Dedifferentiated amniotic fluid mesenchymal stem cell (primary cell): ENCODE data around the gene OR2T35.

ENCODE experiments used
- DNase-seq: peaks from one replicate; pipeline ENCODE4 v3.0.0-alpha.2; 2016; ENCODE audit errors: extremely low spot score

The OR2T35 gene

DNA sequence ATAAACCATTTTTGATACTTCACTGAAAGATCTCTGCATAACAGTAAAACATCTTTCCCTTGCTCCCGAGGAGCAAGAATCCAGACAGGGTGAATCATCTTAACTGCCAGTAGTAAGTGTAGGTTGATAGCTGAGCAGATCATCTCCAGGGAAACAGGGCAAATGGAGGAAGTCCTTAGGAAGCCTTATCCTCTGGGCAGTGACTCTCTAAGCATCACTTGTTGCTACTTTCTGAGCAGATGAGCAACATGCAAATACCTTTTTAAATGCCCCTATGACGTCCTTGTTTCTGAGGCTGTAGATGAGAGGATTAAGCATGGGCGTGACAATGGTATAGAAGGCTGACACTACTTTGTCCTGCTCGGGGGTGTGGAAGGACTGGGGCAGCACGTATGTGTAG, 19.1 kb downstream of the OR2T35 start:
- DNase-seq = peak; percentile 4

DNA sequence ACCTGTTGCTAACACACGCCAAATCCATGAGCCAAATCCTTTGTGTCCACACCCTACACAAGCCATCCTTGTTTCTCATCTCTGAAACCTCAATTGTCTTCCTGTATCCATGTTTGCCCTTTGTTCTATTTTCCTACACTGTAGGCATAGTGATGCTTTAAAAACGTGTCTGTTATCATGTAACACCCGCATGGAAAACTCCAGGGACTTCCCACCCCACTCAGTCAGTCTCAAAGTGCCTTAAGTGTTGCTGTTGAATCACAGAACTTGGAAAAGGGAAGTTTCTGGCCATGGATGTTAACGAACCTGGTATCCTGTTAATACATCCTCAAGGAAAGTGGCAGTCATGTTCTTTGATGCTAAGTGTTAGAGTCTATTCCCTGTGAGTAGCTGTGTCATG, 19.9 kb downstream of the OR2T35 start:
- no peak for DNase-seq

DNA sequence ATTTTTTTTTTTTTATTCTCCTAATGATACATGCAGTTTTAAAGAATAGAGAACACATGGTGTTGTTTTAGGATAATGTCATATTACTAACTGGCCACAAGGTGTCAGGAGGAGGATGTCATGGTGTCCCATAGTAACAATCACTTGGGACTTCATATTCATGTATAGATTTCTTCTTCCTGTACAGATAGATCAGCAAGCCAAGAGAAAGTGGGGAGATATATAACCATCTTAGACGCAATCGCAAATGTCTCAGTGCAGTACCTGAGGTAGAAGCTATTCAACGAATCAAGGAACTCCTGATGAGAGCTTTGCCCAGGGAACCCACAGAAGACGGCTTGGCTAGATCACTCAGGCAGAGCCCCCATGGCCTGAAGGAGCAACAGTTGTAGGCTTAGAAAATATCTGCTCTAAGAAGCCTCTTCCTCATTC, 22.5 kb downstream of the OR2T35 start:
- no peak for DNase-seq

DNA sequence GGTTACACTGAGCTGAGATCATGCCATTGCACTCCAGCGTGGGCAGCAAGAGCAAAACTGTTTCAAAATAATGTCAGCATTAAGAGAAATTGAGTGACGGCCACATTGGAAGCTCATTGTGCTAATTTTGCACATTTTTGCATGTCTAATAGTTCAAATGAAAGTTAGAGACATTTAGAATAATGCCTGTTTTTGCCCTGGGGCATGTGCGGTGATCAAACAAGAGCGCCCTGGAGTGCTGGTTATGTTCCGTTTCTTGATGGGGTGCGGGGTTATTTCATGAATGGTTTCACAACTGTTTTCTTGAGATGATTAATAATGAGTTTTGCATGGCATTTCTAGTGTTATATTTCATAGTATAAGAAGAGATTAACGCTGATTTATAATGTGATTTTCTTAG, 23.3 kb downstream of the OR2T35 start:
- DNase-seq = no peak

DNA sequence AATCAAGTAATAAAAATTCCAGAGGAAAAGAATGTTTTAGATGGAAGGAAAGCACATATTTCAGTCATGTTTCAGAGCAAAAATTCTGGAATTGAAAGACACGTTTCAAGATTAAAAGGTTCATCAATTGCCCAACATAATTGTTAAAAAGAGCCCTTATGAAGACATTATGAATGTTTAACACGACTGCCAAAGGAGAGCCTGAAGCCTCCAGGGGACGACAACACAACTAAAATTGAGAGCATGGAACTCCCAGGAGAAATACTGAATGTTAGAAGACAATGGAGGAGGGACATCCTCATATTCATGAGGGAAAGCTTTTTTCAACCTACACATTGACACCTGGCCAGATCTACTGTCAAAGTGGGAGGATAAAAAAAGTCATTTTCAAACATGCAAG, 26.2 kb downstream of the OR2T35 start:
- peak; percentile 34 for DNase-seq

DNA sequence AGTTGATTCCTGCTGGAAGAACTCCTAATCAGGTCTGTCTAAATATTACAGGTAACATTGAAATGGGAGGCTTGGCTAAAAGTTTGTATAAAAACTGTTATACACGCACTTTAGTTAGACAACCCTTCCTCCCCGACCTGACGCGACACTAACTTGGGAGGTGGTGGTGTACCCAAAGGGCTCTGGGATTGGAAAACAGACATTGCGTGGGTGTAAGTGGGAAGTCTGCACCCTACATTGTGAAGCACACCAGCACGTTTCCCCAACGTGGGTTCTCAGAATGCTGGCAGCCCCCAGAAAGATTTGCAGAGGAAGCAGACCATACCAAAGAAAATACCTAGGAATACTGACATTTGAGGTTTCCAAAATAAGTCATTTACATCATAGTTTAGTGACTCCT, 27.0 kb downstream of the OR2T35 start:
- no peak for DNase-seq

DNA sequence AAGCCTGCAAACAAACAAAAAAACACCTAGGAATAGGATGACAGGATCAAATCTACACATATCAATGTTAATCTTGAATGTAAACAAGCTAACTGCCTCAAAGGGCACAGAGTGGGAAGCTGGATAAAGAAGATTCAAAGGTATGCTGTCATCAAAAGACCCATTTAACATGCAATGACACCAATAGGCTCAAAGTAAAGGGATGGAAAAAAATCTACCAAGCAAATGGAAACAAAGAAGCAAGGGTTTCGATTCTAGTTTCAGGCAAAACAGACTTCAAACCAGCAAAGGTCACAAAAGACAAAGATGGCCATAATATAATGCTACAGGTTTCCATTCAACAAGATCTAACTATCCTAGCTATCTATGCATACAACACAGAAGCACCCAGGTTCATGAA, 31.3 kb downstream of the OR2T35 start:
- no peak for DNase-seq

DNA sequence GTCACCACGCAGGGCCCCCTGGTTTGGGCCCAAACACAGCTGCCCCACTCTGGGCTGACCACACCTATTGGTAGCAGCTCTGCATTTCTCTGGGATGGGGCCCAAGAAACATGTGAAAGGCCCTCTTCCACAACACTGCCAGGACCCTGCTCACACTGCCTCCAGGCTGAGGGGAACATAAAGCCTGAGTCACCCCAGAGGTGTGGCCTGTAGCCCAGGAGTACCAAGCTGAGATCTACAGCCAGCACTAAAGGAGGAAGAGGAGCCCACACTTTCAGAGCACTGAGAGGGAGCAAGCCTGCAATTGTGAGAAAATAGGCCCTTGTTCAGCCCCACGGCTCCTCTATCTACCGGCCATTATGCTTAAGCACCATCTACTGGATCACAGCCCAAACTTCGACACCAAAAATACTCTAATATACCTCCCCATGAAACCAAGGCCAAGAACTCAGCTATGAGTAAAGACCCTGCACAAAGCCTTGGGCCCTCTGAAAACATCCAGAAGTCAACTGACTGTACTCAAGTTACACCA, 33.1 kb downstream of the OR2T35 start:
- DNase-seq = no peak

DNA sequence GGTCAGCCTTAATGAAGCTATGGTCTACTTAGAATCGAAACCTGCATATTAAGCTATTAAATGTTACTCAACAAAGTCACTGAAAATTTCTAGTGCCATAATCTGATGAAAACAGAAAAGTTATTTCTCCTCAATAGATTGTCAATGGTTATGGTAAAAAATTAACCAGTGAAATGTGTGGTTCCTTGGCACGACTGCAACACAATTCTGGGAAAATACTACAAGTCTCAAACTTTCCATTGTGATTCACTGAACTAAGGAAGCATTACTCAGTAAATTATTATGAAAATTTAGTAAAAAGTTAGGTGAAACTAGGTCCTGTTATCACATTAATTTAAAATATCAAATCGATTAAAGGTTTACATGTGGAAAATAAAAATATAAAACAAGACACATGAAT, 34.8 kb downstream of the OR2T35 start:
- DNase-seq = no peak

DNA sequence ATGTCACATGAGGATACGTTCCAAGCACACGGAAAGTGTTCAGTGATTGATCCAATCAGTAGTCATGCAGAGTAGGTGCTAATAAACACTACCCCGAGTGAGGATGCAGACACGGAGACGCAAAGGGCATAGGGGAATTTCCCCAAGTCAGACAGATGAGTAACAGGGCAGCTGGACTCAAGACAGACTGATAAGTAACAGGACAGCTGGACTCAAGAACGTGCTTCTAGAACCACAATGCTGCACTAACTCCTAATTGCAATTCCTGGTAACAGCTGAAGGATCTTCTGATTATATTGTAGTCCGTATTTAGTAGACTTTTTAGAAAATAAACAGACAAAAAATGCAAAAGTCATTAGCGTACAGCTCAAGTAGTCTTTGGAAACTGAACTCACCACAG, 45.7 kb downstream of the OR2T35 start:
- DNase-seq = no peak

DNA sequence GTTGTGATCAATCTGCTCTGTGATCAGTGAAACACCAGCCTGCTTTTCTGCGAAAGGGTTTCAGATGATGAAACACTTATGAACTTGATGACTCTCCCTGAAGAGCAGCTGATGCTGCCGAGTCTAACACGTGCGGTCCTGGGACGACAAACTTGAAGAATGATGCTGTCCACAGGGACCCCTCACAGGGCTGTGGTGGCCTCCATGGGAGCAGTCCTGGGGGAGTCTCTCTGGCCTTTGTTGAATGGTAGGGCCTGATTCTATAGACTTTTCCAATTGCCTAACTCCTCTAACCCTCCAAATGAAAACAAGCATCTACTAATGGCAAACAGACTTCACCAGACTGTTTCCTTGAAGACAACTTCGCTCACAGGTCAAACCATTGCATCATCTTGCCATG, 47.5 kb downstream of the OR2T35 start, which contains the start of gene OR2T10:
TSS of gene OR2T10 (minus strand) at position 112 of the 400 bp plus-strand sequence. CDS start 3,932 bp downstream, outside the sequence.
- no peak for DNase-seq

DNA sequence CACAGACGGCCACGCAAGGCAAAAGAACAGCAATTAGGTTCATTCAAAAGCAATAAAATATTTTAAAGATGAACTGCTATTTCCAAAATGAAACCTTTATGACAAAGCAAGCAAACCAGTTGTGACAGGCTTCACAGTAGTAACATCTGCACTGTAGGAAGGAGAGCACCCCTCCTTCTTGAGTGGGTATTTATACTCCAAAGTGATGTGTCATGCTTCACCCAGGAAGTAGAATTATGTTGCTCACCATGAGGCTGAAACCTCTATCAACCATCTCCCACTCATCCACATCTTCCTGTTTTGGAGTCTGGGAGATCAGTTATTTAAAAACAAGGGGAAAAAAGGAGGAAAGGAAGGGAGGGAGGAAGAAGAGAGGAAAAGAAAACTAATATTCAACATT, 48.5 kb downstream of the OR2T35 start:
- no peak for DNase-seq

DNA sequence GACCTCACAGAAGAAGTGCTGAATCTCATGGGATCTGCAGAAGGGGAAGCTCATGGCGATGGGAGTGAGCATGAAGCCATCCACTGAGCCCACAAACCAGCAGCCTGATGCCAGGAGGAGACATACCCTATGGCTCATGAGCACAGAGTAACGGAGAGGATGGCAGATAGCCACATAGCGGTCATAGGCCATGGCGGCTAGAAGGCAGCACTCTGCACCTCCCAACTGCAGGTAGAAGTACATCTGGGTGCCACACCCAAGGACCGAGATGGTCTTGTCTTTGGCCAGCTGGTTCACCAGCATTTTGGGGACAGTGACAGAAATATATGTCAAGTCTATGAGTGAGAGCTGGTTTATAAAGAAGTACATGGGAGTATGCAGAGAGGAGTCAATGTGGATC, 51.9 kb downstream of the OR2T35 start:
- no peak for DNase-seq

DNA sequence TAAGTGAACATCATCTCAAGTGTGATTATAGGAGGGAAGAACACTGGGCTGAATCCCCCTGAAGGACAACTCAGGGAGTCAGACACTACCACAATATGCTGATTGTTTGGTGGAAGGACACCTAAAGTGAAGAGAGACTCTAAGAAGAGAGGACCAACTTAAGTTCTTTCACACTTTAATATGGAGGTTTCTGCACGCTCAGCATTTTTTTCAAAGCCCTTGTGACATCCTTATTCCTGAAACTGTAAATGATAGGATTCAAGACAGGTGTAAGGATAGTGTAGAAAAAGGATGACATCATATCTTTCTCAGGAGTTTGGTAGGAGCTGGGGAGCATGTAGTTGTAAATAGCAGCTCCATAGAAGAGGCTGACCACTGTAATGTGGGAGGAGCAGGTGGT, 52.4 kb downstream of the OR2T35 start:
- DNase-seq = no peak

DNA sequence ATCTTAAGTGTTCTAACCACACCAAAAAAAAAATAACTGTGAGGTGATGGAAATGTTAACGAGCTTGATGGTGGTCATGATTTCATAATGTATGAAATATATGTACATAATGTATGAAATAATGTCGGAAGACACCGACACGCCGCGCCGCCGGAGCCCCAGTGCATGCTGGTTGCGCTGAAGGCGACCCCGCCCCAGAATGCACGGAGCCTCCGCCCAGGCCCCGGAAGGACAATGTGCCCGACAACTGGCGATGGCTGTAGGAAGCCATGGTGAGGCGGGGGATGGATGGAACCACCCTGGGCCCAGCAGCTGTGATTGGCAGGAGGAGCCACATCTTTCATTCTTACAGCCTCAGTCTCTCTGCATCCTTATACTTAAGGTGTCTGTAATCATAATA, 55.0 kb downstream of the OR2T35 start:
- DNase-seq = no peak

DNA sequence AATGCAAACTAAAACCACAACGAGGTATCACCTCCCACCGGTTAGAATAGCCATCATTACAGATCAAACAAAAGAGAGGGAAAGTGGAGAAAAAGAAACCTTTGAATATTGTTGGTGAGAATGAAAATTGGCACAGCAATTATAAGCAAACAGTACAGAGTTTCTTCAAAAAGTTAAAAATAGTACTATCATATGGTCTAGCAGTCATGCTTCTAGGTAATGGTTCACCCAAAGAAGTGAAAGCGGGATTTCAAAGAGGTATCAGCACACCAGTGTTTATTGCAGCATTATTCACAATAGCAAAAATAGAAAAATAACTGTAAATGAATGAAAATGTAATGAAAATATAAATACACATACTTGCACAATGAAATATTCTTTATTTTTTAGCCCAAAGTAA, 55.7 kb downstream of the OR2T35 start:
- DNase-seq = no peak
